HCT116 (cell line): Measurements from ENCODE around the gene CTIF. TPM values are rescaled to one million over a fixed set of nuclear protein-coding genes. Genes with fewer than 3 reads are reported as not detected.

Source experiments
- ATAC-seq: fragments of 200-7000 bp; cut with Tn5 transposase; 2 replicates; pipeline ENCODE4 v1.9.1; 2020; ENCODE audit warnings: mild to moderate bottlenecking, moderate library complexity
- BruUV-seq: library from RNA; stranded (reverse); fragments of 400-500 nt; replicated peaks from 2 replicates; lab custom pipeline; 2021; lab: Mats Ljungman, UMichigan
- CTCF ChIA-PET: fragments of 300-600 bp; sonication (Branson Sonifier 250); formaldehyde crosslinking; loops from one replicate; lab custom pipeline; 2021; ENCODE audit warnings: antibody characterized with exemption; lab: Charles Lee
- POLR2A ChIA-PET: fragments of 300-600, 350-600 bp; sonication (Branson Sonifier 250); formaldehyde crosslinking; loops from one replicate; lab custom pipeline; 2021; ENCODE audit warnings: antibody characterized with exemption; lab: Charles Lee
- RAD21 ChIA-PET, 2 experiments: fragments of 300-600 bp; sonication (Branson Sonifier 250); formaldehyde crosslinking; loops; one replicate each; lab custom pipeline; 2023; ENCODE audit warnings: low total read pairs in 2 of 2; ENCODE audit not compliant: uncharacterized antibody in 2 of 2, unreplicated experiment in 2 of 2, low non-redundant PET in 1 of 2; lab: Charles Lee
- DNase-seq: peaks from one replicate; pipeline ENCODE4 v3.0.0-alpha.2; 2010; ENCODE audit warnings: low read depth, low spot score
- H2AFZ ChIP-seq: fragments of 200-600 bp; shearing (Covaris generic), sonication (generic); 2 replicates; pipeline ENCODE4 v1.6.1; 2017; ENCODE audit warnings: low read depth, mixed run types, mixed read lengths, antibody characterized with exemption, low read length; ENCODE audit not compliant: poor library complexity, severe bottlenecking
- H3K27ac ChIP-seq: 2 replicates; pipeline ENCODE4 v1.5.1; 2012; ENCODE audit warnings: low read depth, low read length
- H3K27me3 ChIP-seq: fragments of 200-600 bp; sonication (generic); 2 replicates; pipeline ENCODE4 v1.6.1; 2016; ENCODE audit warnings: mixed run types, low read length, mixed read lengths; ENCODE audit not compliant: insufficient read depth
- H3K36me3 ChIP-seq, 2 experiments: fragments of 200-500 bp in 1 of 2; fragments of 200-600 bp in 1 of 2; sonication (Bioruptor generic) in 1 of 2; sonication (generic) in 1 of 2; 2 replicates each; pipeline versions ENCODE4 v1.5.1 to v1.6.1; 2014 to 2016; ENCODE audit warnings: low read length in 2 of 2, inconsistent platforms in 1 of 2, mixed read lengths in 1 of 2, mixed run types in 1 of 2; ENCODE audit not compliant: insufficient read depth in 2 of 2, control insufficient read depth in 1 of 2
- H3K4me1 ChIP-seq, 2 experiments: fragments of 200-600 bp in 1 of 2; sonication (generic) in 1 of 2; 2 replicates each; pipeline versions ENCODE4 v1.5.1 to v1.6.1; 2012 to 2017; ENCODE audit warnings: low read length in 2 of 2, inconsistent platforms in 1 of 2, mild to moderate bottlenecking in 1 of 2, mixed read lengths in 1 of 2, mixed run types in 1 of 2, moderate library complexity in 1 of 2; ENCODE audit not compliant: insufficient read depth in 2 of 2, control insufficient read depth in 1 of 2
- H3K4me2 ChIP-seq: fragments of 200-600 bp; sonication (generic); 2 replicates; pipeline ENCODE4 v1.6.1; 2017; ENCODE audit warnings: mixed run types, low read length, mixed read lengths
- H3K4me3 ChIP-seq, 2 experiments: fragments of 200-600 bp in 1 of 2; sonication (generic) in 1 of 2; replicated peaks in 1 of 2; 2 replicates each; pipeline ENCODE4 v1.5.1; 2011 to 2016; ENCODE audit warnings: low read length in 2 of 2, control low read depth in 1 of 2, low read depth in 1 of 2, mild to moderate bottlenecking in 1 of 2, mixed read lengths in 1 of 2, mixed run types in 1 of 2
- H3K79me2 ChIP-seq: fragments of 200-600 bp; sonication (generic); 2 replicates; pipeline ENCODE4 v1.6.1; 2017; ENCODE audit warnings: mild to moderate bottlenecking, mixed run types, low read length, moderate library complexity, mixed read lengths; ENCODE audit not compliant: insufficient read depth
- H3K9ac ChIP-seq: fragments of 200-600 bp; sonication (generic); 2 replicates; pipeline ENCODE4 v1.6.1; 2016; ENCODE audit warnings: low read length, mixed read lengths
- H3K9me2 ChIP-seq: fragments of 200-600 bp; sonication (generic), shearing (Covaris generic); 2 replicates; pipeline ENCODE4 v1.6.1; 2017; ENCODE audit warnings: mixed run types, mild to moderate bottlenecking, moderate library complexity; ENCODE audit not compliant: insufficient read depth
- H3K9me3 ChIP-seq, 2 experiments: fragments of 200-500 bp in 1 of 2; fragments of 200-600 bp in 1 of 2; sonication (Bioruptor generic) in 1 of 2; sonication (generic) in 1 of 2; 2 replicates each; pipeline ENCODE4 v1.6.1; 2014 to 2017; ENCODE audit warnings: low read length in 2 of 2, mixed read lengths in 2 of 2, inconsistent platforms in 1 of 2, low read depth in 1 of 2, mild to moderate bottlenecking in 1 of 2, mixed run types in 1 of 2, moderate library complexity in 1 of 2; ENCODE audit not compliant: control insufficient read depth in 1 of 2, insufficient read depth in 1 of 2
- H4K20me1 ChIP-seq: fragments of 200-600 bp; sonication (generic), shearing (Covaris generic); 2 replicates; pipeline ENCODE4 v1.6.1; 2017; ENCODE audit warnings: mixed run types, mild to moderate bottlenecking, moderate library complexity; ENCODE audit not compliant: insufficient read depth
- CBX3 ChIP-seq: IDR thresholded peaks from 2 replicates; pipeline ENCODE4 v1.6.1; 2012; ENCODE audit warnings: low read depth
- CEBPB ChIP-seq: IDR thresholded peaks from 2 replicates; pipeline ENCODE4 v1.6.1; 2012; ENCODE audit warnings: low read depth
- EGR1 ChIP-seq: IDR thresholded peaks from 2 replicates; pipeline ENCODE4 v1.6.1; 2012; ENCODE audit warnings: low read depth
- ELF1 ChIP-seq: IDR thresholded peaks from 2 replicates; pipeline ENCODE4 v1.6.1; 2012; ENCODE audit warnings: low read depth, borderline replicate concordance
- EZH2 ChIP-seq: fragments of 200-600 bp; sonication (generic); IDR thresholded peaks from 2 replicates; pipeline ENCODE4 v1.6.1; 2017; ENCODE audit warnings: antibody characterized with exemption, mixed run types
- EZH2phosphoT487 ChIP-seq: fragments of 200-600 bp; IDR thresholded peaks from 2 replicates; pipeline ENCODE4 v1.6.1; 2018; ENCODE audit warnings: antibody characterized with exemption, borderline replicate concordance
- FOSL1 ChIP-seq: IDR thresholded peaks from 2 replicates; pipeline ENCODE4 v1.6.1; 2012; ENCODE audit warnings: low read depth
- JUND ChIP-seq: IDR thresholded peaks from 2 replicates; pipeline ENCODE4 v1.6.1; 2012
- POLR2AphosphoS5 ChIP-seq: IDR thresholded peaks from 2 replicates; pipeline ENCODE4 v1.6.1; 2011; ENCODE audit warnings: mild to moderate bottlenecking, low read depth, low read length, moderate library complexity
- RAD21 ChIP-seq: IDR thresholded peaks from 2 replicates; pipeline ENCODE4 v1.6.1; 2012; ENCODE audit warnings: low read depth, mild to moderate bottlenecking
- REST ChIP-seq: IDR thresholded peaks from 2 replicates; pipeline ENCODE4 v1.6.1; 2012; ENCODE audit warnings: low read depth
- SIN3A ChIP-seq: IDR thresholded peaks from 2 replicates; pipeline ENCODE4 v1.6.1; 2012; ENCODE audit warnings: low read depth
- SRF ChIP-seq: IDR thresholded peaks from 2 replicates; pipeline ENCODE4 v1.6.1; 2012; ENCODE audit warnings: low read depth
- TCF7L2 ChIP-seq: IDR thresholded peaks from 2 replicates; pipeline ENCODE4 v1.7.0; 2011; ENCODE audit warnings: borderline replicate concordance, inconsistent platforms; ENCODE audit not compliant: insufficient read depth, insufficient read length; ENCODE audit errors: extremely low read depth
- ZBTB33 ChIP-seq: IDR thresholded peaks from 2 replicates; pipeline ENCODE4 v1.6.1; 2011; ENCODE audit warnings: mild to moderate bottlenecking, low read length, moderate library complexity; ENCODE audit not compliant: insufficient replicate concordance; ENCODE audit errors: extremely low read depth
- ZFX ChIP-seq: fragments of 450-650 bp; IDR thresholded peaks from 2 replicates; pipeline ENCODE4 v1.6.1; 2017
- intact Hi-C: fragments of 100-400 bp; cut with micrococcal nuclease; formaldehyde crosslinking; loops from 2 replicates; pipeline ENCODE4 v1.10.0; 2022
- total RNA-seq: library from RNA; stranded (reverse); gene quantifications from one replicate; pipeline ENCODE4 v1.2.1, GENCODE V29; 2021; ENCODE audit not compliant: unreplicated experiment
- TF ChIP-seq, protein P1 (sequence below): IDR thresholded peaks from 2 replicates; pipeline ENCODE4 v1.6.1; 2012
- TF ChIP-seq, protein P2 (sequence below): IDR thresholded peaks from 2 replicates; pipeline ENCODE4 v1.6.1; 2012

The CTIF gene
- total RNA-seq, 1 experiment from 2014 or later: 19.7 TPM

DNA sequence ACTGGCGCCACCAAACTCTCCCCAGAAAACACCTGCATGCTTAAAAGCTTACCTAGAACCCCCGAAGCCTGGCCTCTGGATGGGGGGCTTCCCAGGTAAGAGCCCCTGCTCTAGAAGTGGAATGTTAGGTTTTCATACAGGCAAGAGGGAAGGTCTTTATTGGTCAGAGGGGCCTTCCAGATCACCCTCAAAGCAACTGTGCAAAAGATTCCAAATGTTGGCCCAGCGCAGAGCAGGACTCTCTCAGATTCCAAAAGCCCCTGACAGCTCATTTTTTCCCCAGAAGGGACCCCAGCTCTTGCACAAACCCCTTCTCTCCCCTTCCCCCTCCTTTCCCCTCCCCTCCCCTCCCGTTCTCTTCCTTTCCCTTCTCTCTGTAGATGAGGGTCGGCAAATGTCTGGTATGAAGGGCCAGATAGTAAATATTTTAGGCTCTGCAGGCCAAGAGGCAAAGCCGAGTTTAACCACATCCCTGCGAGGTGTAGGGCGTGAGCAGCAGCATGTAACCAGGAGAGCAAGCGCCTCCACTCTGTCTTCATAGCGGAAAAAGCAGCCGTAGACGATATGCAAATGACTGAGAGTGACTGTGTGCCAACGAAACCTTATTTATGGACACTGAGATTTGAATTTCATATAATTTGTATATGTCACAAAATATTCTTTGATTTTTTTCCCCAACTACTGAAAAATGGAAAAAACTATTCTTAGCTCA lies 295.0 kb downstream of the CTIF start:
- H3K9ac ChIP-seq: peak overlapping the region; percentile 44
- H3K4me3 ChIP-seq: peak overlapping the region; percentile 32 to 49
- H3K4me1 ChIP-seq: peaks cover 55 to 75% of the 10 kb centered on the region in 2 experiments
- BruUV-seq: TSS peak; percentile 75
- intact Hi-C loops: no loop called here
- H2AFZ ChIP-seq: no peak overlapping the region
- TF ChIP-seq ELF1 (no peak), CBX3 (no peak), REST (no peak), FOSL1 (no peak), SIN3A (no peak), ZFX (no peak), JUND (no peak), EZH2 (no peak), EZH2phosphoT487 (no peak), TCF7L2 (no peak), POLR2AphosphoS5 (no peak), EGR1 (no peak), RAD21 (no peak), SRF (no peak), ZBTB33 (no peak), CEBPB (no peak)
- TF ChIP-seq, protein P1, sequence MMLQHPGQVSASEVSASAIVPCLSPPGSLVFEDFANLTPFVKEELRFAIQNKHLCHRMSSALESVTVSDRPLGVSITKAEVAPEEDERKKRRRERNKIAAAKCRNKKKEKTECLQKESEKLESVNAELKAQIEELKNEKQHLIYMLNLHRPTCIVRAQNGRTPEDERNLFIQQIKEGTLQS: no peak
- TF ChIP-seq, protein P2, sequence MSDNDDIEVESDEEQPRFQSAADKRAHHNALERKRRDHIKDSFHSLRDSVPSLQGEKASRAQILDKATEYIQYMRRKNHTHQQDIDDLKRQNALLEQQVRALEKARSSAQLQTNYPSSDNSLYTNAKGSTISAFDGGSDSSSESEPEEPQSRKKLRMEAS: no peak
- H3K27me3 ChIP-seq: no peaks in the 10 kb centered on the region
- no peaks in the 10 kb centered on the region for H3K9me3 ChIP-seq
- H3K36me3 ChIP-seq: no peaks in the 10 kb centered on the region
- no peaks in the 10 kb centered on the region for H4K20me1 ChIP-seq
- DNase-seq (no peak), ATAC-seq (no peak)
- H3K4me2 ChIP-seq: peak overlapping the region; percentile 78
- RAD21 ChIA-PET: no interaction called here
- POLR2A ChIA-PET: no interaction called here
- peak overlapping the region; percentile 64 for H3K27ac ChIP-seq
- CTCF ChIA-PET: interaction anchor here (1.5 kb wide), 1 partner anchor 20 kb away, joined by 3 read pairs; no protein-coding TSS in a partner anchor
- no peaks in the 10 kb centered on the region for H3K9me2 ChIP-seq
- no peaks in the 10 kb centered on the region for H3K79me2 ChIP-seq
